Cardiac muscle cell (in vitro differentiated cells and primary cell): Measurements from ENCODE around the gene DRC1. TPM values are rescaled to one million over a fixed set of nuclear protein-coding genes. Genes with fewer than 3 reads are reported as not detected.

ENCODE experiments used
- DNase-seq, 2 donors: peaks; one replicate each; pipeline versions ENCODE4 v3.0.0 to v3.0.0-alpha.2; 2010 to 2017; ENCODE audit warnings: low read depth in 1 of 2, low spot score in 1 of 2
- H3K27ac ChIP-seq: fragments of 200-600 bp; sonication (generic); 2 replicates; pipeline ENCODE4 v1.5.1; 2016
- H3K27me3 ChIP-seq: fragments of 200-600 bp; sonication (generic); 2 replicates; pipeline ENCODE4 v1.6.0; 2016; ENCODE audit warnings: control low read depth
- H3K36me3 ChIP-seq: fragments of 200-600 bp; sonication (generic); 2 replicates; pipeline ENCODE4 v1.5.1; 2016; ENCODE audit warnings: control low read depth
- H3K4me1 ChIP-seq: fragments of 200-600 bp; sonication (generic); 2 replicates; pipeline ENCODE4 v1.8.1; 2017; ENCODE audit warnings: low read depth, mild to moderate bottlenecking, mixed run types
- H3K4me3 ChIP-seq: fragments of 200-600 bp; sonication (generic); 2 replicates; pipeline ENCODE4 v1.5.1; 2016; ENCODE audit warnings: mild to moderate bottlenecking
- H3K9me3 ChIP-seq: fragments of 200-600 bp; sonication (generic); 2 replicates; pipeline ENCODE4 v1.5.1; 2017; ENCODE audit warnings: low read depth, mild to moderate bottlenecking, control low read depth
- polyA plus RNA-seq: library from polyadenylated mRNA; unstranded; fragments of >200 nt; fragmentation: Nextera tagmentation; extraction: Ambion mirVana; gene quantifications from 2 replicates; pipeline ENCODE4 v1.2.1, GENCODE V29; 2016
- total RNA-seq: library from RNA; depleted of rRNA; stranded (reverse); fragments of >200 nt; gene quantifications from 2 replicates; pipeline ENCODE4 v1.2.3, GENCODE V29; 2016
- TF ChIP-seq, protein P1 (sequence below): IDR thresholded peaks from 2 replicates; pipeline ENCODE4 v1.5.1; 2012; ENCODE audit warnings: low read depth, mild to moderate bottlenecking, low read length

DRC1 gene
- total and polyA plus RNA-seq, 2 experiments from 2014 or later, result not detected

DNA sequence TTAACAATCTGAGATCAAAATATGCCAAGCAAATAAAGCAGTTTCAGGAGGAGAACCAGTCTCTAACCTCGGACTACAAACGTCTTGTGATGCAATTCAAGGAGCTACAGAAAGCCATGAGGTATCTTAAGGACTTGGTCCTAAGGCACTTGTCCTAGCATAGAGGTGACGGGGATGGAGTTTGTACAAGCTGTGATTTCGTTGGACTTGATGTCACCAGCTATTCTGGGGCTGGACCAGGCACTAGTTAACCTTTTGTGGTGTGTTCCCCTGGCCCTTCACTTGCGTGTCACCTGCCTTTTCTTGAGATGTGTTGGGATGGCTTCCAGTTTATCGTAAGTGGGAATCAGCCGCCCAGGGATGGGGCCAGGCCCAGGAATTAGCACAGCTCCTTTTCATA, 42.5 kb downstream of the DRC1 start:
- no peaks in the 10 kb centered on the region for H3K4me1 ChIP-seq
- no peak overlapping the region for H3K27ac ChIP-seq
- DNase-seq, result no peak
- no peaks in the 10 kb centered on the region for H3K36me3 ChIP-seq
- H3K4me3 ChIP-seq, result no peak overlapping the region
- no peaks in the 10 kb centered on the region for H3K27me3 ChIP-seq
- TF ChIP-seq, protein P1, sequence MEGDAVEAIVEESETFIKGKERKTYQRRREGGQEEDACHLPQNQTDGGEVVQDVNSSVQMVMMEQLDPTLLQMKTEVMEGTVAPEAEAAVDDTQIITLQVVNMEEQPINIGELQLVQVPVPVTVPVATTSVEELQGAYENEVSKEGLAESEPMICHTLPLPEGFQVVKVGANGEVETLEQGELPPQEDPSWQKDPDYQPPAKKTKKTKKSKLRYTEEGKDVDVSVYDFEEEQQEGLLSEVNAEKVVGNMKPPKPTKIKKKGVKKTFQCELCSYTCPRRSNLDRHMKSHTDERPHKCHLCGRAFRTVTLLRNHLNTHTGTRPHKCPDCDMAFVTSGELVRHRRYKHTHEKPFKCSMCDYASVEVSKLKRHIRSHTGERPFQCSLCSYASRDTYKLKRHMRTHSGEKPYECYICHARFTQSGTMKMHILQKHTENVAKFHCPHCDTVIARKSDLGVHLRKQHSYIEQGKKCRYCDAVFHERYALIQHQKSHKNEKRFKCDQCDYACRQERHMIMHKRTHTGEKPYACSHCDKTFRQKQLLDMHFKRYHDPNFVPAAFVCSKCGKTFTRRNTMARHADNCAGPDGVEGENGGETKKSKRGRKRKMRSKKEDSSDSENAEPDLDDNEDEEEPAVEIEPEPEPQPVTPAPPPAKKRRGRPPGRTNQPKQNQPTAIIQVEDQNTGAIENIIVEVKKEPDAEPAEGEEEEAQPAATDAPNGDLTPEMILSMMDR, result no peak
- H3K9me3 ChIP-seq, result no peaks in the 10 kb centered on the region

DNA sequence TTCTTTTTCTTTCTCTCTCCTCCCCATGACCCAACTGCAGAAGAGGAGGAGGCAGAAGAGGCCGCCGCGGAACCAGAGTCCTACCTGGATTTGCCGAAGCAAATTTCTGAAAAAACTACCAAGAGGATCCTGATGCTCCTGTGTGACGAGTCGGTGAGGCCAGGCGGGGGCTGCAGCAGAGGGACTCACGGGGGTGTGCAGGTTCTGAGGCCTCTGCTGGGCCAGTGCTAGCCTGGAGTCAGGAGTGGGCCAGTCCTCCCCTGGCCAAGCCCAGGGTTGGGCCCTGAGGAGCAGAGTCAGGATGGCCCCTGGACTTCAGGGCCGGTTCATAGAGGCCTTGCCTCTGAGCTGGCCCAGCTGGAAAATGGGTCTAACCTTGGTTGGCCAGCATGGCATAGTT, 46.9 kb downstream of the DRC1 start:
- Histone ChIP-seq H3K27ac (no peak overlapping the region), H3K4me1 (no peaks in the 10 kb centered on the region), H3K27me3 (no peaks in the 10 kb centered on the region), H3K36me3 (no peaks in the 10 kb centered on the region), H3K9me3 (no peaks in the 10 kb centered on the region), H3K4me3 (no peak overlapping the region)
- TF ChIP-seq, protein P1, result no peak
- DNase-seq, result no peak

DNA sequence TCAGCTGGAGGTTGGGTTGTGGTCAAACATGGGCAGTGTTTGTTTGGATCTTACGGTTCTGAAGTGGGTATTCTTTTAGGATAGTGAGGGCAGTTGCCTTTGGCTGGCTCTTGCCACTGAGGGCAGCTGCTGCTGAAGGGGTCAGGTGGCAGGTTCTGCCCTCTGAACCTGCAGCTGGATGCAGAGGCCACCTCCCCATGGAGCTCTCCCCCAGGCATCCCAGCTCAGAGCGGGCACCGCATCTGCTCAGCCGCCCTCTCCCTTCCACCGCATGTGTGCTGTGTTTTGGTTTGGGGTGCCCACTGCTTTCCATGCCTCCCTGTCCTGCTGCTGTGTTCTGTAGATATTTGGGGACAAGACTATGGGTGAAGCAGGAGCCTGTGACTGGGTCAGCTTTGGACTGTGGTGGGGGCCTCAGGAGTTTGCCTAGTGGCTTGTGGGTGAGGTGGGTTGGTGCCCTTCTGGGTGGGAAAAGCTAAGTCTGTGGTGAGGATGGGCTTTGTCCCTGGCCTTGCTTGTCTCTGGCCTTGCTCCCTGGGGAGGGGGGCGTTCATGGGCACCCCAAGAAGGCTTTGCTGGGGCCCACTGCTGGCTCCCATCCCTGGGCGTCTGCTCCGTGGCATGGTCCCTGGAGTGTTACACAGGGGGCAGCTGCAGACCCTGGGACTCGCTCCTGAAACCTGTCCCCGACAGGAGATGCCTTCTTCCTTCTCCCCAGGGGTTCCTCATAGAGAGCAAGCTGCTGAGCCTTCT, 47.7 kb downstream of the DRC1 start:
- H3K27me3 ChIP-seq, result no peaks in the 10 kb centered on the region
- H3K9me3 ChIP-seq, result no peaks in the 10 kb centered on the region
- no peak overlapping the region for H3K27ac ChIP-seq
- no peaks in the 10 kb centered on the region for H3K36me3 ChIP-seq
- no peaks in the 10 kb centered on the region for H3K4me1 ChIP-seq
- H3K4me3 ChIP-seq, result no peak overlapping the region
- TF ChIP-seq, protein P1, result no peak
- DNase-seq, result no peak

DNA sequence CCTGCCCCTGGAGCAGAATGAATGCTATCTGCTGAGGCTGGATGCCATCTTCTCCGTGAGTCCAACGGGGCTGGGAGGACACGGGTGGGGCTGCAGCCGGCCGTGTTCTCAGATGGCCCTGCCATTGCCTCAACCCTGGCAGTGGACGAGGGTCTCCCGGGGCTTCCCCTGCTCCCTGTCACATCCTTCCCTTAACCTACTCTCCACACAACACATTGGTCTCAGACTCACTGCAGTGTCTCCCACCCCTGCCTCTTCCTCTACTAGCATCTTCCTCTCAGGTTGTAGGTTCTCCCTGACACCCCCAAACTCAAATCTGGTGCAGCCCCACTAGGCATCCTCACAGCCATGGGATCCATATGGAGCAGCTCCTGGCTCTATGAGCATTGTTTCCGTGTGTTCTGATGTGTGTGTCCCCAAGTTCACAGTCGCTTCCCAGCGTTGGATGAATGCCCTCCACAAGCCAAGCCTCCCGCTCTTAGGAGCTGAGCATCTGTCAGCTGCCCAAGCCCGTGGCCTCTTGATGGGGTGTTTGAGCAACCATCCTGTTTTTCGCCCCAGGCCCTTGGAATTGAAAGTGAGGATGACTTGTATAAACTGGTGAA, 48.4 kb downstream of the DRC1 start:
- H3K4me3 ChIP-seq, result no peak overlapping the region
- no peaks in the 10 kb centered on the region for H3K9me3 ChIP-seq
- no peak for DNase-seq
- H3K36me3 ChIP-seq, result no peaks in the 10 kb centered on the region
- H3K4me1 ChIP-seq, result no peaks in the 10 kb centered on the region
- H3K27ac ChIP-seq, result no peak overlapping the region
- TF ChIP-seq, protein P1, result no peak
- no peaks in the 10 kb centered on the region for H3K27me3 ChIP-seq

DNA sequence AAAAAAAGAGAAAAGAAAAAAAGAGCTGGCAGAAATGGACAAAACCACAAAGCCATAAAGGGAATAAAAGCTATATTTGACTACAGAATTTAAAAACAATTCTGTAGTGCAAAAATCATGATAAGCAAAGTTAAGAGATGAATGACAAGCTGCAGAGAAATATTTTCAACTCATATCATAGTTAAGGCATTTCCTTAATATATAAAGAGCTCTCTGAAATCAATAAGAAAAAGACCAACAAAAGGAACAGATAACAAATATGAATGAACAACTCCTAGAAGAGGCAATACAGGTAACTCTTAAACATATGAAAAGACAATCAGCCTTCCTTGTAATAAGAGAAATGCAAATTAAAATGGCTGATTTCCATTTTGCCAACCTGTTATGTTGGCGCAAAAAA, 50.0 kb downstream of the DRC1 start:
- no peak overlapping the region for H3K4me3 ChIP-seq
- H3K27ac ChIP-seq, result no peak overlapping the region
- TF ChIP-seq, protein P1, result no peak
- H3K27me3 ChIP-seq, result no peaks in the 10 kb centered on the region
- no peaks in the 10 kb centered on the region for H3K36me3 ChIP-seq
- no peaks in the 10 kb centered on the region for H3K9me3 ChIP-seq
- H3K4me1 ChIP-seq, result no peaks in the 10 kb centered on the region
- no peak for DNase-seq
